Muscle layer of duodenum (tissue), 2 donors: Measurements from ENCODE around the gene PLD5.

ENCODE experiments used
- H3K27ac ChIP-seq: one replicate; pipeline ENCODE4 v1.7.0; 2013; ENCODE audit warnings: mild to moderate bottlenecking, low read length
- H3K27me3 ChIP-seq: one replicate; pipeline ENCODE4 v1.7.0; 2013; ENCODE audit warnings: low read depth, mild to moderate bottlenecking, control low read depth, low read length
- H3K36me3 ChIP-seq, 2 donors: one replicate each; pipeline ENCODE4 v1.7.0; 2013; ENCODE audit warnings: low read length in 2 of 2, control low read depth in 1 of 2, mild to moderate bottlenecking in 1 of 2; ENCODE audit not compliant: insufficient read depth in 2 of 2, control insufficient read depth in 1 of 2
- H3K4me1 ChIP-seq, 2 donors: one replicate each; pipeline ENCODE4 v1.7.0; 2013; ENCODE audit warnings: low read length in 2 of 2, mild to moderate bottlenecking in 2 of 2, control low read depth in 1 of 2, moderate library complexity in 1 of 2; ENCODE audit not compliant: insufficient read depth in 2 of 2, control insufficient read depth in 1 of 2
- H3K4me3 ChIP-seq, 2 donors: one replicate each; pipeline ENCODE4 v1.7.0; 2013; ENCODE audit warnings: low read length in 2 of 2, low read depth in 1 of 2, mild to moderate bottlenecking in 1 of 2
- H3K9me3 ChIP-seq, 2 donors: one replicate each; pipeline ENCODE4 v1.7.0; 2013; ENCODE audit warnings: low read length in 2 of 2, control low read depth in 1 of 2, mild to moderate bottlenecking in 1 of 2; ENCODE audit not compliant: control insufficient read depth in 1 of 2
- donor health status: healthy.

The PLD5 gene

DNA sequence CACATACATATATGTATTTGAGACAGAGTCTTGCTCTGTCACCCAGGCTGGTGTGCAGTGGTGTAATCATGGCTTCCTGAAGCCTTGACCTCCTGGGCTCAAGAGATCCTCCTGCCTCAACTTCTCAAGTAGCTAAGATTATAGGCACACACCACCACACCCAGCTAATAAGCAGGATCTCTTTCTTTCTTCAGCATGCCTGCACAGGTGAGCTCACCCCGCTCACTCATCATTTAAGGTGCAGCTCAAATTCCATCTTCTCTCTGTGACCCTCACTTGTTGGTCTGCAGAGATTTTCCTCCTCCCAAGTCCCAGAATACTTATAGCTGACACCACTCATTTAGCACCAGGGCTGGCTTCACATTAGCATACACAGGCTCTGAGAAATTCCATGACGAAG, 316.5 kb downstream of the PLD5 start:
- Histone ChIP-seq H3K36me3 (no peaks in the 10 kb centered on the region), H3K9me3 (no peaks in the 10 kb centered on the region), H3K4me3 (no peak overlapping the region), H3K4me1 (no peaks in the 10 kb centered on the region), H3K27me3 (no peaks in the 10 kb centered on the region), H3K27ac (no peak overlapping the region)

DNA sequence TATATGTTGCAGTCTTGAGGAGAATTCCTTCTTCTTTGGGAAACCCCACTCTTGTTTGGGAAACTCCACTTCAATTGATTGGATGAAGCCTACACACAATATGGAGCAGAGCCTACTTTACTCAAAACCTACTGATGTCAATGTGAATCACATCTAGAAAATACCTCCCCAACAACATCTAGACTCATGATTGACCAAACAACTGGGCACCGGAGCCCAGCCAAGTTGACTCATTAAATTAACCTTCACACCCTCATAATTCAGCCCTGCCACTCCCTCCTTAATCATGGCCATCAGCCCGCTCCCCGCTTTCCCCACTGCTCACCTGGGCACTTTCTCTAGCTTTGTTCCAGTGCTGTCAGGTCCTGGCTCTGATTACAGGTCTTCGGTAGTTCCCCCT, 317.5 kb downstream of the PLD5 start:
- H3K27ac ChIP-seq: no peak overlapping the region
- no peaks in the 10 kb centered on the region for H3K9me3 ChIP-seq
- no peaks in the 10 kb centered on the region for H3K4me1 ChIP-seq
- H3K36me3 ChIP-seq: no peaks in the 10 kb centered on the region
- H3K27me3 ChIP-seq: no peaks in the 10 kb centered on the region
- no peak overlapping the region for H3K4me3 ChIP-seq

DNA sequence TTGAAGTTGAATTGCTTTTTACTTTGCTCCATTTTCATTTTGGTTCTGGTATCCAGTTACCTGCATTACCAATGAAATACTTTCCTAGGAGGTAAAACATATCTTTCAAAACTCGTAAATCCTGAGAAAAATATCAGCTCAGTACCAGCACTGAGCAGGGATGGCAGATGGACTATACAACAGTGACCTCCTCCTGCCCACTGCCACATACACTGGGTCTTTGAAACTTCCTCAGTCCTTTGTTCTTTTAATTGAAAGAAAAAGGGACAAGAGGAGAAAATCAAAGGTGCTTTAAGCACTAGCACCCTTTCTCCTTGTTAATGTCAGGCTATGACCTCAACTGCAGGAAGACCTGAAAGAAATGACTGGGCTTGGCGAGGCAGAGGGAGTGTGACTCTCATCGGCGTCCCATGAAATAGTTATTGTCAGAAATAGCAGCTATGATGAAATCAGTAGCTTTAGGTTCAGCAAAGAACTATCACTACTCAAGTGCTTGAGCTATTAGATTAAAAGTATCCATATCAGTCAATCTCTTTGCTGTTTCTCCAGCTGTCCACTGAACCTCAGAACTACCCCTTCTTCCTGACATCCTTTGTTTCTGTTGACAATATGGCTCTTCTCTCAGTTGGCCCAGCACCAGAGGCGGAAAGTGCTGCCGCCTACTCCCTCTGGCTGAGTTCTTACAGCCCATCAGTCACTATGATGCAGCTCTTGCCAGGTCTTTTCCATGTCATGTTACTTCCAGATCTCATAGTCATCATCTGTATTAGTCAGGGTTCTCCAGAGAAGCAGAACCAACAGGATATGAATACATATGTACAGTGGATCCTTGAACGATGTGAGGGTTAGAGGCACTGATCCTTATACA, 318.6 kb downstream of the PLD5 start:
- H3K27me3 ChIP-seq: no peaks in the 10 kb centered on the region
- H3K4me1 ChIP-seq: no peaks in the 10 kb centered on the region
- no peak overlapping the region for H3K4me3 ChIP-seq
- H3K27ac ChIP-seq: no peak overlapping the region
- no peaks in the 10 kb centered on the region for H3K36me3 ChIP-seq
- no peaks in the 10 kb centered on the region for H3K9me3 ChIP-seq

DNA sequence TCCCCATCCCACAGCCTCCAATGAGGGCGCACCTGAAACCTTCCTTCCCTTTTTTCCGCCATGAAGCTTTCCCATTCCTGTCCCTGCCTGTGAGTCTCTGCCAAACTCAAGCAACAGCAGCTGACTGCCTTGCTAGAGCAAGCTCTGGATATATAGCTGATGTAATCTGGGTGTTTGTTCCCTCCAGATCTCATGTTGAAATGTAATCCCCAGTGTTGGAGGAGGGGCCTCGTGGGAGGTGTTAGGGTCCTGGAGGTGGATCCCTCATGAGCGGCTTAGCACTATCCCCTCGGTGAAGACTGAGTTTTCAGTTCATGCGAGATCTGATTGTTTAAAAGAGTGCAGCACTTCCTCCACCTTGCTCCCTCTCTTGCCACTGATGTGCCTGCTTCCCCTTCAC, 321.2 kb downstream of the PLD5 start:
- Histone ChIP-seq H3K4me3 (no peak overlapping the region), H3K27me3 (no peaks in the 10 kb centered on the region)

DNA sequence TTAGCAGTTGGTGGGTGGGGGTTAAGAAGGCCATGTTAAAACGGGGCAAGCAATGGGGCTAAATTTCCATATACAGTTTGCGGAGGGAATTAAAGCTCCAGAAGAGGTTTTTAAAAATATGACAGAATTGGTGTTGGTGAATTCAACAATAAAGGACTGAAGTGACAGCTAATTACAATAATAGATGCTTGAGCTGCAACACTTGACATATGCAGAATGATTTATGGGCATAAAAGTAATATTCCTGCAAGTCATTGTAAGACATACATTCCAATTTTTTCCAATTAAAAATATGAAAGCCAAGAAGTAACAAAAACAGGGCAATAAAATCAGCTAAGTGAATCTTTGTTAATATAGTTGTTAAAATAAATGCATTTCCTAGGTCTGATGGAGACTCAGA, 323.4 kb downstream of the PLD5 start:
- Histone ChIP-seq H3K27me3 (no peaks in the 10 kb centered on the region), H3K36me3 (no peaks in the 10 kb centered on the region), H3K9me3 (no peaks in the 10 kb centered on the region), H3K4me1 (no peaks in the 10 kb centered on the region), H3K27ac (no peak overlapping the region), H3K4me3 (no peak overlapping the region)

More for the DNA sequence above, 321.2 kb downstream of the PLD5 start:
- Histone ChIP-seq H3K27ac (no peak overlapping the region), H3K36me3 (no peaks in the 10 kb centered on the region), H3K4me1 (no peaks in the 10 kb centered on the region), H3K9me3 (no peaks in the 10 kb centered on the region)

DNA sequence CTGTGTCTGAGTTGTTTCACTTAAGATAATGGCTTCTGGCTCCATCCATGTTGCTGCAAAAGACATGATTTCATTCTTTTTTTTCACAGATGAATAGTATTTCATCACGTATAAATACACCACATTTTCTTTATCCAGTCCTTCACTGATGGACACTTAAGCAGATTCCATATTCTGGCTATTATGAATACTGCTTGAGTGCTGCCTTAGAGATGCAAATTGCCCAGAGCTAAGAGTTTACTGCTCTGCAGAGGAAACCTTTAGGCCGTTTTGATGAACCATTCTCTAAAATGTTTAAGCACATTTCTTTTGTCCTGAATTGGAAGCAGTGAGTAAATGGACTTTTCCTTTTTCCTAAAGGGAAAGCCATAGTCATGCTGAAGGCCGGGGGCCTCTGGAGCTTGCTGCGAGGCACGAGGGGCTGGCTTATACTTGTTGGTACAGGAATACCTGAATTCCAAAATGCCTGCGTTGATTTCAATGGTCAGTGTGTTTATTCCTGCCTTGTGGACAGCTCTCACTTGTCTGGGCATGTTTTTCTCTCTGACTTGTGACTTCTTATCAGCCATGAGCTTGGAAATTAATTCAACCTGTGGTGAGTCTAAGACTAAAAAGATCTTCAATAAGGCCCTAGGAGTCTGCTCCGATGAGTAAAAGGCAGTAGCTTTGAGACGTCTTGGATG, 324.6 kb downstream of the PLD5 start:
- no peaks in the 10 kb centered on the region for H3K9me3 ChIP-seq
- H3K4me1 ChIP-seq: no peaks in the 10 kb centered on the region
- no peak overlapping the region for H3K27ac ChIP-seq
- H3K36me3 ChIP-seq: no peaks in the 10 kb centered on the region
- no peak overlapping the region for H3K4me3 ChIP-seq
- no peaks in the 10 kb centered on the region for H3K27me3 ChIP-seq

DNA sequence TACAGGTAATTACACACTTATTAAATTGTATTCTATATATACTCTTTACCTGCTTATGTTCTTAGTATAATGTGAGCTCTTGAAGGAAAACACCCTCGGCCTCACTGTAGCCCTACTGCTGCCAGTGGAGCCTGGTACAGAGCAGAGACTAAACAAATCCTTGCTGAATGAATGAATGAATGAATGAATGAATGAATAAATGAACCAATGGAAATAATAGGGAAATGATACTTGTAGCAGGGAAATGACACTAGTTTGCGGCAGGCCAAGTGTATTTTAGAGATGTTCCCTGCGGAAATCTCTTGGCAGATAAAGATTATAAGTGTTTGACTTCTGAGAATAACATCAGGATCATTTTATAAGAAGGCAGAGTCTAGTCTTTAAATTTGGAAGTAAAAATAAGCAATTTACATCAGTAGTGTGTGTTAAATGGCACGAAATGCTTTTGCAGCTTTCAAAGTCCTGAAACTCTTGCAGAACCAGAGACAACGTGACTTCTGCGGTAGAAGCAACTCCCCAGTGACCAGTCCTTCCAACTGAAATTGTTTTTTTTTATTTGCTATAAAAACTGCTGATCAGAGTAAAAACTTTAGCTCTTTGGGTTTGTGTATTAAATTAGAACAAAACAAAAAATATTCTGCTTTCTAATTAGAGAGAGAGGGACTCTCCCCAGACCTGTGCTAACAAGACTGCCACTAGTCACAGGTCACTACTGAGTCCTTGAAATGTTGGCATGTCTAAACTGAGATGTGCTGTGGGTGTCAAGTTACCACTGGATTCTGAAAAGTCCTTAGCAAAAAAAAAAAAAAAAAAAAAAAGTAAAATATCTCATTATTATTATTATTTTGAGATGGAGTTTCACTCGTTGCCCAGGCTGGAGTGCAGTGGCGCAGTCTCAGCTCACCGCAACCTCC, 326.3 kb downstream of the PLD5 start:
- H3K36me3 ChIP-seq: no peaks in the 10 kb centered on the region

DNA sequence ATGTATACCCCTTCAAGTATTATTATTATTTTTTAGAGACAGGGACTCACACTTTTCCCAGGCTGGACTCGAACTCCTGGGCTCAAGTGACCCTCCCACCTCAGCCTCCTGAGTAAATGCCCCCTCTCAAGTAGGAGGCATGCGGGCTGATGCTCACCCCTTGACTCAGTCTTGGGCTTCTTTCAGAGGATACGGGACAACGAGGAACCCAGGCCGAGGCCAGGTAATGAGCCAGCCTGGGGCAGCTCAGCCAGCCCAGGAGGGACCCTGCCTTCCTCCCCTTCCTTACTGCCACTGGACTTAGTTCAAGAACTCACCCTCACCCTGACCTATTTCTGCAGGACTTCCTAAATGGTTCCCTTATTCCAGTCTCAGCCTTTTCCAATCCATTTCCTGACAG, 327.6 kb downstream of the PLD5 start:
- Histone ChIP-seq H3K36me3 (no peaks in the 10 kb centered on the region), H3K9me3 (no peaks in the 10 kb centered on the region), H3K27ac (no peak overlapping the region), H3K27me3 (no peaks in the 10 kb centered on the region), H3K4me1 (no peaks in the 10 kb centered on the region), H3K4me3 (no peak overlapping the region)

More for the DNA sequence above, 326.3 kb downstream of the PLD5 start:
- Histone ChIP-seq H3K4me1 (no peaks in the 10 kb centered on the region), H3K27me3 (no peaks in the 10 kb centered on the region), H3K9me3 (no peaks in the 10 kb centered on the region), H3K4me3 (no peak overlapping the region), H3K27ac (no peak overlapping the region)

DNA sequence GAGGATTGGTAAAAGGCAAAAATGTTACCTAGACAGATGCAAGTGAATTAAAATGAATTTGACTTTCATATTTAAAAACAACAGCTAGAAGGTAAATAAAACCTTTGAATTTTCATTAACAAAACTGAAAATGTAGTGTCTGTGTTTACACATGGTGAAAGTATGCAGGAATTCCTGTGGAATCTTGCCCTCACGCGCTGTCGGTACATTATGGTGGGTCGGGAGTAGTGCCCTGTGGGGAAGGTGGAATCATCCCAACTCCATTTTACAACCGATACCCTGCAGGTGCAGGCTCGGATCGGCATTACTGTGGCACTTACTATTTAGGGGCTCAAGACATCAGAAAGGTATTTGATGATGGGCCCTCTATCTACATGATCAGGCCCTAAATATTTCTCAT, 328.4 kb downstream of the PLD5 start:
- Histone ChIP-seq H3K4me3 (no peak overlapping the region), H3K36me3 (no peaks in the 10 kb centered on the region), H3K4me1 (no peaks in the 10 kb centered on the region), H3K27ac (no peak overlapping the region), H3K27me3 (no peaks in the 10 kb centered on the region), H3K9me3 (no peaks in the 10 kb centered on the region)

DNA sequence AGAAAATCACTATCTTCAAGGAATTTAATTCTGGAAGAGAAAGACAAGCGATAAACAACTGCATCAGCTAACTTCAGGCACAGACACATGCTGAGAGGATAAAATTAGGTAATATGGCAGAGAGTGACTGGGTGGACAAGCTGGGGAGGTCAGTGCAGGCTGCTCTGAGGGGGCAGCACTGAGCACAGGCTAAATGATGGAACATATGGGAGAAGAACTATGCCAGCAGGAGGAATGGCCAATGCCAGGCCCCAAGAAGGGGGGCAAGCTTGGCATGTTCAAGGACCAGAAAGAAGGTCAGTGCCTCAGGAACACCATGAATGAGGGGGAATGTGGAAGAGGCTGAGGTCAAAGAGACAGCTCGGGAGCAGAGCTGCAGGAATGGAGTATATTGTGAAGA, 334.9 kb downstream of the PLD5 start:
- Histone ChIP-seq H3K27me3 (no peaks in the 10 kb centered on the region), H3K36me3 (no peaks in the 10 kb centered on the region), H3K9me3 (no peaks in the 10 kb centered on the region), H3K27ac (no peak overlapping the region), H3K4me1 (no peaks in the 10 kb centered on the region), H3K4me3 (no peak overlapping the region)

DNA sequence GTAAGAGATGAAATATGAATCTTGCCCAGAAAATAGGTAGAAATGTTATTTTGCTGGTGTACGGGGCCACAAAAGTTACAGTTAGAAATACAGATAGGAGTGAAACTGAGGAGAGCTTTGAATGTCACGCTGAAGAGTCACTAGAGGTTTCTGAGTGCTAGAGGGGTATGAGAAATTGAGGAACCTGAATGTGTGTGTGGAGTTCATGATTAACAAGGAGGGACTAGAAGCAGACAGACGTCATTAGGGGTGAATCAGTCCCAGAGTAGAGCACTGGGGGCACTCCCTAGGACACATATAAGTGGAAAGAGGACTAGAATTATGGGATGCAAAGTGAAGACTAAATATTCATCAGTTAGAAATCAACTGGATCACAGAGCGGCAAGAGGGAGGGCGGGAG, 336.7 kb downstream of the PLD5 start:
- Histone ChIP-seq H3K27me3 (no peaks in the 10 kb centered on the region), H3K4me1 (no peaks in the 10 kb centered on the region), H3K4me3 (no peak overlapping the region), H3K27ac (no peak overlapping the region), H3K9me3 (no peaks in the 10 kb centered on the region), H3K36me3 (no peaks in the 10 kb centered on the region)
